HG02840 (cell line): ENCODE measurements around the gene CTNNBIP1.
"Not testable (repeated sequence)": the region's sequence is repeated elsewhere in the genome, so short reads cannot be mapped to it uniquely, and the experiment has no call there.

Source experiments
- ATAC-seq: cut with Tn5 transposase; IDR thresholded peaks from one replicate; pipeline ENCODE4 v1.9.1; 2021; ENCODE audit warnings: mild to moderate bottlenecking, moderate library complexity, moderate number of reproducible peaks; ENCODE audit not compliant: unreplicated experiment, low FRiP score

Gene CTNNBIP1

DNA sequence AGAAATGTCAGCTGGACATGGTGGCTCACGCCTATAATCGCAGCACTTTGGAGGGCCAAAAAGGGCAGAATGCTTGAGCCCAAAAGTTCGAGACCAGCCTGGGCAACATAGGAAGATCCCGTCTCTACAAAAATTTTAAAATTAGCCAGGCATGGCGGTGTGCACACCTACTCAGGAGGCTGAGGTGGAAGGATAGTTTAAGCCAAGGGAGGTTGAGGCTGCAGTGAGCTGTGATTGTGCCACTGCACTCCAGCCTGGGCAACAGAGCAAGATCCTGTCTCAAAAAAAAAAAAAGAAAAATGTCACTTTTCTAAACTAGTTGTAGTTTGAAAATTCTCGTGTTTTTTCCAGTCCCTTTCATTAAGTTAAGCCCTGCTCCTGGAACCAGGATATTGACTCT lies 95.5 kb downstream of the CTNNBIP1 start:
- ATAC-seq, result no peak

DNA sequence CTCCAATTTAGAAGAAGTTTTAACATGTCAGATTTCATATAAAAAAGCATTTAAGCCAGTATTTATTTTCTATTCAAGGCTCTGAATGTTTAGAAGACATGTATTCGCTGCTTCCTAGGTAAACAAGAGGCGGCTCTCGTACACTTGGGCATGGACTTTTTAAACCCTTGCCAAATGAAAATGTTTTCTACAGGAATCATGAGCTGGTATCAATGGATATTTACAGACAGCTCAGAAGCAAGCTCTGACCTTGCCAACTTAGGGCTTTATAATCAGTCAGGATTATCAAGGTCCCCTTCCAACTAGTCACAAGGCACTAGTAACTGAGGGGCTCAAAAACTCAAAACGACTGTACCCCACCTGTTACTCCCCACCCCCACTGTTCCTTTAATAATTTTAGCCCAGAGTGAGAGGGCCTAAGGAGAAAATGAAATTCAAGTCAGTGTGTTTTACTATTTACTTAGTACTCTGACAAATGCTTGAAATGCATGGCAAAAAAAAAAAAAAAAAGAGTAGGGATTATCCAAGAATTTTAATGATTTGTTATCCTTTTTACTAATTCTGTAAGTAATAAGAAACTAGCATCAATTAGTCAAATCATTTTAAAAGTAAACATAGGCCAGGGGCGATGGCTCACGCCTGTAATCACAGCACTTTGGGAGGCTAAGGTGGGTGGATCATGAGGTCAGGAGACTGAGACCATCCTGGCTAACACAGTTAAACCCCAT lies 98.7 kb downstream of the CTNNBIP1 start:
- ATAC-seq, result no peak

DNA sequence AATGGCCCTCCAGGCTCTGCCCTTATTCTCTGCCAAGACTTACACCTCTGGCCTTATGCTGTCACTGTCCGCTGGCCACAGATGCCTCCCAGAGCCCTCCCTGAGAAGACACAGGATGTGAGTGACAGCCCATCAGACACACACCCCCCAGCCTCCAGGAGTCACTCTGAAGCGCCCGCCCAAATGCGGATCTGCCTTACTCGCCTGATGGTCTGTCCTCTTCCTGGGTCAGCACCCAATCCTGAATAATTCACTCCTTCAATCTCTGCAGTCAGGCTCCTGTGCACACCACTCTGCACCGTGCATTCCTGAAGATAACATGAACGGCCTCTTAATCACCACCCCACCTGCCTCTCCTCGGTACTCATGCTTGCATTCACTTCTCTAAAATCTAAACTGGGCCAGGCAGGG lies 101.0 kb downstream of the CTNNBIP1 start:
- ATAC-seq, result no peak

DNA sequence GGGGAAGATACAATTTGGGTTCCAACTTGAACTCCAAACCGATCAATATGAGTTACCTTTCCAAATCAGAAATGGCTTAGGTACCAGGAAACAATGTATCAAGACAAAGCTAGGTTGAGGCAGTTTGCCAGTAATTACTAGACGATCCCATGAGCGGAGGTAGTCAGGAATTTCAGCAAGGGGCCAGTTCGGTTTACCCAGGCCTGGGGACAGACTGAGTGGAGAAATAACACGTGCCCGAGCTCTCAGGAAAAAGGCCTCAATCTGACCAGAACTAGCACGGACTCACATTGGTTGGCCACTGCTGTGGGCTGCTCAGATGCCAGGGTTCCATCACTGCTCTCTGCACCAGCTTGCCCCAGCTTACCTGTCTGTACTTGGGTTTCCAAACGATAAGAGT lies 101.6 kb downstream of the CTNNBIP1 start:
- no peak for ATAC-seq

DNA sequence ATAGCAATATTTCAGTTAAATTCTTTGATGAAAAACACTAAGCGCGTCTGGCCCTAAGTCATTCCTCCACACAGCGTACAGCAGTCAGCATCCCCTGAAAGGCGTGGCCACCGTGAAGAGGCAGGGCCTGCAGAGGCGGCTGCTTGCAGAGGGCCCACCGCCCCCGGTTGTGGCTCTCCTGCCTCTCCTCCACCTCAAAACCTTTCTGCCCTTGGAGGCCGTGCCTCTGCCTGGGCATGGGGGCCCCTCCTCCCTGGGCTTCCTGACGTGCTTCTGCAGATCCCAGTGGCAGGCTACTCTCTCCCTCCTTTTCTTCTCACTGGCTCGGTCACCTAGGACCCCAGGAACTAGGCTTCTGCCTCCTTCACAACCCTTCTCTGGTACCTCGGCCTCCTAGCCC lies 102.5 kb downstream of the CTNNBIP1 start:
- no peak for ATAC-seq

DNA sequence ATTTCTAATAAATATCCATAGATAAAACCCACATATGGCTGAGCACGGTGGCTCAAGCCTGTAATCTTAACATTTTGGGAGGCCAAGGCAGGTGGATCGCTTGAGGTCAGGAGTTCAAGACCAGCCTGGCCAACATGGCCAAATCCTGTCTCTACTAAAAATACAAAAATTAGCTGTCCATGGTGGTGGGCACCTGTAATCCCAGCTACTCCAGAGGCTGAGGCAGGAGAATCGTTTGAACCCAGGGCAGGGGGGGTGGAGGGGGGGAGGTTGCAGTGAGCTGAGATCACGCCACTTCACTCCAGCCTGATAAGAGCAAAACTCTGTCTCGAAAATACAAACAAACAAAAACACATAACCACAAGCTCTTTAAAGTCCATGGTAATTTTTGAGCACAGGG lies 104.1 kb downstream of the CTNNBIP1 start:
- not testable (repeated sequence) for ATAC-seq

DNA sequence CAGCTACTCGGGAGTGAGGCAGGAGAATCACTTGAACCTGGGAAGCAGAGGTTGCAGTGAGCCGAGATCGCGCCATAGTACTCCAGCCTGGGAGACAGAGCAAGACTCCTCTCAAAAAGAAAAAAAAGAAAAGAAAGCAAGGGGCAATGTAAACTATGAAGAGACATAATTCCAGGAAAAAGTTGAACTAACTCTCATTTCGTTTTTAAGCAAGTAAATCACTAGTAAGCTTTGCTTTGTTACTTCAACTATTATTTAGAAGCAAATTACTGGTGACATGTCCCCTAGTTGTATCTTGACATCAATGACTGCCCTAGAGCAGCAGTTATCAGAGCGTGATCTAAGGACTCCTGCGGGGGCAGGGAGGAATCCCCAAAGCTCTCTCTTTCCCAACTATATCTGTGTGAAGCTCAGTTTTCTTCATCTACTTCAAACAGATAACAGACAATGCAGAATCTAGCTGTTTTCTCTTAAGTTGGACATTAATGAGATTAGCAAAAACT lies 105.0 kb downstream of the CTNNBIP1 start:
- no peak for ATAC-seq

DNA sequence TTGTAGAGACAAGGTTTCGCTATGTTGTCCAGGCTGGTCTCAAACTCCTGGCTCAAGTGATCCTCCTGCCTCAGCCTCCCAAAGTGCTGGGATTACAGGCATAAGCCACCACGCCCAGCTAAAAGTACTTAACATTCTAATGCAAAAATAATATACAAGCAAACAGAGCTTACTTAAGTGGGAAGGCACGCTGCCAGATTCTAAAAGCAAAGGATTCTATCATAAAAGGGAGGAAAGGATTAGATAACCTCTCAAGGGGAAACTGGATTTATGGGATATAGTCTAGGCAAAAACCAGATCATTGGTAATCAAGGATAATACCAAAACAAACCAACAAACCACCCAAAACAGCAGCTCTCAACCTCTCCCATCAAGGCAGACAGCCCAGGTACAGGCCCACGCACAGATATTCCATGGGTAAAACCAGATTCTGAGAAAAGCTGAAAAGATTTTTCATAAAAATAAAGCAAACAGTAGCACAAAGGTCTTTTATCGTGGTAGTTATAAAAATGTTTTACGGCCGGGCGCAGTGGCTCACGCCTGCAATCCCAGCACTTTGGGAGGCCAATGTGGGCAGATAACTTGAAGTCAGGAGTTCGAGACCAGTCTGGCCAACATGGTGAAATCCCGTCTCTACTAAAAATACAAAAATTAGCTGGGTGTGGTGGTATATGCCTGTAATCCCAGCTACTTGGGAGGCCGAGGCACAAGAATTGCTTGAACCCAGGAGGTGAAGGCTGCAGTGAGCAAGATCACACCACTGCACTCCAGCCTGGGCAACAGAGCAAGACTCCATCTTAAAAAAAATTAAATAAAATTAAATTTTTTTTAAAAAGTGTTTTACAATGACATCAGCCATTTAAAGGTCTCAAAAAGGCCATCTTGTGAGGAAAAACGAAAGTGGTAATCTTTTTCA lies 106.8 kb downstream of the CTNNBIP1 start:
- not testable (repeated sequence) for ATAC-seq

DNA sequence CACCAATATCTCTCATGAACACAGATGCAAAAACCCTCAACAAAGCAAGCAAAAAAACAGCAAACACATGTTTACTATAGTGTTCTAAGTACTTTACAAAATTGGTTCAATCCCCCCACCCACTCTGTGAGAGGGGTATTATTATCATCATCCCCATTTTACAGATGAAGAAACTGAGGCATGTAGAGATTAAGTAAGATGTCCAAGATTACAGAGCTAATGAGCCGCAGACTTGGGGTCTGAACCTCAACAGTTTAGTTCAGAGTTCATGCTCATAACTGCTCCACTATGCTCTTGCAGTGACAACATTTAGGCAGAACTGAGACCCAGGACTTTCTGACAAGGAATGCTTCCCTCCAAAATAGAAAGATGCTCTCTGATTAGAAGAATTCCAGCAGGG lies 108.2 kb downstream of the CTNNBIP1 start:
- ATAC-seq, result no peak
